Fibroblast of the aortic adventitia (primary cell): ENCODE results near the gene VPS4A. TPM values are rescaled to one million over a fixed set of nuclear protein-coding genes. Genes with fewer than 3 reads are reported as not detected.
"Not testable (repeated sequence)": the region's sequence is repeated elsewhere in the genome, so short reads cannot be mapped to it uniquely, and the experiment has no call there.

ENCODE experiments used
- DNase-seq: peaks from one replicate; pipeline ENCODE4 v3.0.0-alpha.2; 2010; ENCODE audit warnings: low read depth
- H3K4me3 ChIP-seq: 2 replicates; pipeline ENCODE4 v1.5.1; 2011; ENCODE audit warnings: low read depth, mild to moderate bottlenecking, control low read depth, low read length, moderate library complexity
- CTCF ChIP-seq: IDR thresholded peaks from 2 replicates; pipeline ENCODE4 v1.5.1; 2011; ENCODE audit warnings: mild to moderate bottlenecking, low read length, control low read depth, inconsistent platforms; ENCODE audit not compliant: insufficient read depth
- total RNA-seq: library from RNA; depleted of rRNA; stranded (reverse); fragments of >200 nt; gene quantifications from 2 replicates; pipeline ENCODE4 v1.2.3, GENCODE V29; 2012; ENCODE audit warnings: low replicate concordance

VPS4A gene
- total RNA-seq, 1 donor = 31.2 TPM

- DNase-seq = no peak
- TF ChIP-seq CTCF = no peak
- H3K4me3 ChIP-seq = no peak overlapping the region
These were observed 34.8 kb downstream of the VPS4A start for GRCh38 chr16:69345923-69346322.

- H3K4me3 ChIP-seq = no peak overlapping the region
- no peak for DNase-seq
- TF ChIP-seq CTCF = no peak
These were observed 35.5 kb downstream of the VPS4A start for GRCh38 chr16:69346683-69347082.

GRCh38 chr16:69348222-69348621 lies 37.1 kb downstream of the VPS4A start:
- no peak for DNase-seq
- TF ChIP-seq CTCF = no peak
- H3K4me3 ChIP-seq = no peak overlapping the region

- no peak for TF ChIP-seq CTCF
These were observed 38.4 kb downstream of the VPS4A start for GRCh38 chr16:69349536-69349935.

GRCh38 chr16:69350536-69351133 lies 39.5 kb downstream of the VPS4A start:
- no peak overlapping the region for H3K4me3 ChIP-seq

More at GRCh38 chr16:69349536-69349935, 38.4 kb downstream of the VPS4A start:
- no peak for DNase-seq
- no peak overlapping the region for H3K4me3 ChIP-seq

GRCh38 chr16:69351309-69352027 lies 40.3 kb downstream of the VPS4A start, which contains the start of gene TMED6:
Gene TMED6 (minus strand): TSS chr16:69351786. CDS start chr16:69351753, 33 bp downstream.
- no peak for DNase-seq
- no peak within 1 kb of the TSS for H3K4me3 ChIP-seq
- no peak for TF ChIP-seq CTCF

More at GRCh38 chr16:69350536-69351133, 39.5 kb downstream of the VPS4A start:
- TF ChIP-seq CTCF = no peak
- no peak for DNase-seq

GRCh38 chr16:69360070-69360469 lies 48.9 kb downstream of the VPS4A start:
- not testable (repeated sequence) for H3K4me3 ChIP-seq, DNase-seq
